ENCODE measurements around the gene ARMC12.

ARMC12 gene

GRCh38 chr6:35724471-35724870 is 12.4 kb upstream of the ARMC12 start:
- TF ChIP-seq CTCF (IDR thresholded peaks at IDR 0.05; ENCODE audit: insufficient read depth, low read depth, low read length, missing control alignments) = no peak
- DNase-seq (ENCODE audit: low read depth) = no peak
- H3K4me3 ChIP-seq (ENCODE audit: low read depth, low read length) = no peak overlapping the region

GRCh38 chr6:35725081-35725708 is 11.6 kb upstream of the ARMC12 start:
- no peak for DNase-seq (ENCODE audit: low read depth)
- no peak overlapping the region for H3K4me3 ChIP-seq (ENCODE audit: low read depth, low read length)
- no peak for TF ChIP-seq CTCF (IDR thresholded peaks at IDR 0.05; ENCODE audit: insufficient read depth, low read depth, low read length, missing control alignments)

DNA sequence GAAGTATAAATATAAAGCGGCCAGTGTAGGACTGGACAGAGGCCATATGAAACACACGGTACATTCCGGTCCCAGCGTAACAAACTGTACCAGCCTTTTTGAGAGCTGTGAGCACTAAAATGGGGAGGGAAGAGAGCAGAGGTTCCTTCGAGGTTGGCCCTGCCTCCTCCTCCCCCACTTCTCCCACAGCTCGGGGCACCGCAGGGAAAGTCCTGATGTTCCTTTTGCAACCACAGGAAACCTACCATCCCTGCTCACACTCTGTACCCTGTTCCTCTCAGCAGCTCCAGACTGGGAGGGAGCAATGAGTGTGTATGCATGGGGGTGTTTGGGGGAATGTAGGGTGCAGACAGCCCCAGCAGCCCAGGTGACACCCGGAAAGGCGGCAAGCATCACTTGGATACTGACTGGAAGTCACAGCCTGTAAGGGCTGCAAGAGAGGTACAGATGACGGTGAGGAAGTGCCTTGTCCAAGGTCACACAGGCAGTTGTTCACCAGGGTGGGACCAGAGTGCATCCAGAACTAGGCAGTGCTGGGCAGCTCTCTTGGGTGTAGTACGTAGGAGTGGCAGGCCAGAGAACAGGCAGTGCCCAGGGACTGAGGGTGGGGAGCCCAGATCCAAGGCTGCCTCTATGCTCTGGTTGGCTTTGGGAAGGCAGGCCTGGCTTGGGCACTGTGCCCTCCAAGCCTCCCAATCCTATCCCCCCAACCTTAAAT is 11.0 kb upstream of the ARMC12 start:
- no peak for DNase-seq (ENCODE audit: low read depth)
- no peak overlapping the region for H3K4me3 ChIP-seq (ENCODE audit: low read depth, low read length)
- no peak for TF ChIP-seq CTCF (IDR thresholded peaks at IDR 0.05; ENCODE audit: insufficient read depth, low read depth, low read length, missing control alignments)

GRCh38 chr6:35727231-35727934 is 9.4 kb upstream of the ARMC12 start:
- peak; percentile 68 for DNase-seq (ENCODE audit: low read depth)
- TF ChIP-seq CTCF (IDR thresholded peaks at IDR 0.05; ENCODE audit: insufficient read depth, low read depth, low read length, missing control alignments) = no peak
- peak overlapping the region; percentile 73 for H3K4me3 ChIP-seq (ENCODE audit: low read depth, low read length)

GRCh38 chr6:35727935-35728682 is 8.7 kb upstream of the ARMC12 start:
- no peak for TF ChIP-seq CTCF (IDR thresholded peaks at IDR 0.05; ENCODE audit: insufficient read depth, low read depth, low read length, missing control alignments)
- peak overlapping the region; percentile 73 for H3K4me3 ChIP-seq (ENCODE audit: low read depth, low read length)
- peak; percentile 93 for DNase-seq (ENCODE audit: low read depth)

DNA sequence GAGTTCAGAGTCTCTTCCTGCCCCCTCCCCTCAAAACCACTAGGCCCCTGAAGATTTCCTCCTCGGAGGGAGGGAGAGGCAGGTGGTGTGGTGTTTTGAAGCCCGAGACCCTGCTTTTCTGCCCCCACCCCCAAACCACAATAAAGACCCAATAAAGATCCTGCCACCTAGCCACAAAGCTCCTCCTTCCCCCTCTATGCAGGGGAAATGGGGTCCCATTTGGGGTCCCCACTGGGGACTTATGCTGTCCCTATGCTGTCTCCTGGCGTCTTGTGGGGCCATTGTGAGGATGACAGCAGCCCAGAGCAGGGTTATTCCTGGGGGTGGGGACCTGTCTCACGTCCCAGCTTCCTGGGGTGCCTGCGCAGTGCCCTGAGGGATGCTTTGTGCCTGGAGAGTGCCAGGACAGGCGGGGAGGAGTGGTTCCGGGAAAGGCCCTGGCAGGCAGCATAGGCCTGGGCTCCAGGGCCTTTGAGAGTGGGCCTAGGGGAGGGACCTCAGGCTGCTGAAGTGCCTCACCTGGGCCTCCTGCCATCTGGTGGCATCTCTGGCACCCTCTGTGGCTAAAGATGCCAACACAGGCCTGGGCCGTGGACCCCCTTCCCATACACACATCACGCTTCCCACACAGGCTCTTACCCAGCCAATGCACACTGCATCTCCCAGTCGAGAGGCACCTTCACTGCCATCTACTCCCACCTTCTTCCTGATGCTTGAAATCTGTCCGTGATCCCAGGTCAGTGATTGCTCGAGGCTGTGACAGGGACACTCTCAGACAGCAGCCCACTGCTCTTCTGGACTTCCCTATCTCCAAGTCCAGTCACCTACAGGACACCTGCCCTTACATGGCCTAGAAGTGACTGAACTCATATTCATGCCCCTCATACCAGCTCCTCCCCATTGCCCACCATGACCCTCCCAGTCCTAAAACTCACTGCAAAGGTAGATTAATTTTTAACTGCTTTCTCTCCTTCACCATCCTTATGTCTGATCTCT is 7.9 kb upstream of the ARMC12 start:
- H3K4me3 ChIP-seq (ENCODE audit: low read depth, low read length) = no peak overlapping the region
- TF ChIP-seq CTCF (IDR thresholded peaks at IDR 0.05; ENCODE audit: insufficient read depth, low read depth, low read length, missing control alignments) = no peak
- no peak for DNase-seq (ENCODE audit: low read depth)
